Retina (tissue), 1 donor: ENCODE results near the gene ETV3.
A peak's percentile ranks its signal among the peaks of the same experiment; 100 is the strongest.
"Not testable (repeated sequence)": the region's sequence is repeated elsewhere in the genome, so short reads cannot be mapped to it uniquely, and the experiment has no call there.

ENCODE experiments used
- DNase-seq: peaks from one replicate; pipeline ENCODE4 v3.0.0-alpha.2; 2016

ETV3 gene

DNA sequence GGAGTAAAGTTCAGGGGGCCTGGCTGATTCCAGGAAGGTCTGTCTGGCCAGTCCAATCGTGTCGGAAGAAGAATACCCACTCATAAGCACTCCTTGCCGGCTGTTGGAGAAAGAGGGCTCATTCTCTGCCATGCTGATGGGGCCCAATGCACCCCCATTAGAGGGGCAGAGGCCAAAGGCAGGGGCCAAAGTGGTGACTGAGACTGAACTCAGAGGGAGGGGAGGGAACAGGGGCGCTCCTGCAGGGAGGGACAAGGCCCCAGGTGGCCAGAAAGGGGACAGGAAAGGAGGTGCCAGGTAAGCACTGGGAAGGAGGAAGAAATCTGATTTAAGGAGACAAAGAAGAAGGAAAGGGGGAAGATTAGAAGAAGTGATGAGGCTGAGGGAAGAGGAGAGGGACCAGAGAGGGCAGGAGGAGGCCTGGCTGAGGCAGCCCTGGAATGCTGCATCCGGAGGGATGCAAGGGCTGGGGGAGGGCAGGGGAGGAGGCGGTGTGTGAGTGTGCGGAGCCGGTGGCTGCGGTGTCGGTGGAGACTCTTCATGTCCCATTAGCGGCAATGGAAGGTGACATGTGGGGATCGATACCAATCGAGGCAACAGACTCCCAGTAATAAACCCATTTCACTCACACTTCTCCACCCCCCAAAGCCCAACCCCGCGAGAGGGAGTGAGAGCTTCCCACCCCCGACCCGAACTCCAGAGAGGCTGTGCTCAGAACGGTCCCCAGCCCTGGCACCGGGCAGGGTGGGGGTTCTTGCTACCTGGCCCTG, 26.6 kb downstream of the ETV3 start:
- DNase-seq = peak; percentile 57

DNA sequence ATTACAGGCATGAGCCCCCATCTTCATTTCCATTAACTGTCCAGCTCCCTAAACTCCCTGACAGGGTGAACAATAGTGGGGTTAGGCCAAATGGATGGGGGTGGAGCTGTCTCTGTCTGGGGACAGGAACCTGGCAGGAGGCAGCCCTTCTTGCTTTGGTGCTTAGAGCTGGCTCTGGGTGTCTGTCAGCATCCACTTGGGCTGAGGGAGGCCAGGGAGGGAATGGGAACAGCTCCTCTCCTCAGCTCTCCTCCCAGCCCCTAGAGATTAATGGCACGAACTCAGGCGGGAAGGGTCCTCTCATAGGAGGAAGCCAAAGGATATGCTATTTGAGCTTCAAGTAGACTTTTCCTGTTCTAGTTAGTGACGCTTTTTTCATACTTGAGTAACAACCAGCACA, 27.5 kb downstream of the ETV3 start:
- DNase-seq = no peak

DNA sequence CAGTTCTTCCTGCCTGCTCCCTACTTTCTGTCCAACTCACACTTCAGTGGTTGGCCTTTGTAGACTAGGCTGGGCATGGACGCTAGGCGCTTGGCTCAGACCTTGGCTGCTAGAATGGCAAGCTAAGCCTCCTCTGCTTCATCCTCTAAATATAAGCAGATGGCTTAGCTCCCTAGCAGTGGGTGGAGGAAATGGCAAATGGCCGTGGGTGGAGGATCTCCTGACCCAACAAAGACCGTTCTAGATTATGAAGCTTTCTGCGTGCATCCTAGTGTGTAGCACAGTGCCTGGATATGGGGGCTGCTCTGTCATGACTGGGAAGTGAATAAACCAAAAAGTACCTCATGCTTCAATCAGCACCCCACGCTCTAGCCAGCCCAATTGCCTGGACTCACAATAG, 28.2 kb downstream of the ETV3 start:
- no peak for DNase-seq

DNA sequence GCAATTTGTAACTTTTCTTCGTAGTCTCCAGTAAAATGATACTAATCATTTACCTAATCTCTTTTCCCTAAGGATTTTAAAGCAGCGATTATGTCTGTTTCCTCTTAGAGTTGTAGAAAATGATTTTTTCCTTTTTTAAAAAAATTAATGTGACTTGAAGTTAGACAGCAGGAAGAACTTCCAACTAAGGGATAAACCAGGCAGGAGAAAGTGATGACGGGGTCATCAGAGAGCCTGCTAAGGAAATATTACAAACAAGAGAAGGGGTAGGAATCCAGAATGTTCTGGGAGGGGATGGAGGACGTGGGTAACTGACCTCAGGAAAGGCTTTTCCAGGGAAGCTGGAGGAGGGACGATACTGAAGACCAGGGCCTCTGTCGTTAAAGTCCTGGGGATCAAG, 29.7 kb downstream of the ETV3 start:
- DNase-seq = no peak

DNA sequence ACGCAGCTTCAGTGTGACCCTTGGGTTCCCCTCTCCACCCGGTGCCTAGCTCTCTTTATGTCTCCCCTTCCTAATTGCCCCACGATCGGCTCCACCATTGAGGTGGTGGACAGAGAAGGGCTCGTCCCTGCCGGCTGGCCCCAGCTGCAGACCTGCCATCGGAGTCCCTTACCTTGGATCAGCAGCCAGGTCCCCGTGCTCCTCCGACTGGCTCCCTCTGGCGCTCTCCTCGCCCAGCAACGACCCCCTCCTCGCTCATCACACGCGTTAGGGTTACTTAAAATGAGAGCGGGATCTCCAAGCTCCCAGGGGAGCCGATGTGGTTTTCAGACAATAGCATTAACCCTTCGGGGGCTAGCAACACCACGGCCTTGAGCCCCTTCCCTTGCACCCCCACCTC, 30.5 kb downstream of the ETV3 start:
- DNase-seq = no peak

DNA sequence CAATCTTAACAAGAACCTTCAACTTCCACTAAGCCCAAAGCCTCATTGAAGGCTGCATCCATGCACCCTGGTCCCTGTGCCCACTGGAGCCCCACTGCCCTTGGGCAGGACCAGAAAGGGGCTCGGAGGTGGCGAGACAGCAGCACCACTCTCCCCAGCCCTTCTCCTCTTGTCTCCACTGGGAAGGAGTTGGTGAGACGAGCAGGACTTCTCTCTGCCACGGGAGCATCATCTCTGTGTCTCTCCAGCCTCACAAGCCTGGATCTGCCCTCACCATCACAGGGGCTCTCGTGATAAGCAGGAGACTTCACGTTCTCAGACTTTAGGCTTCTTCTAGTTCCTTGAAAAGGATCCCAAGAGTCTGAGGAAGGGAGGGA, 31.4 kb downstream of the ETV3 start:
- no peak for DNase-seq

DNA sequence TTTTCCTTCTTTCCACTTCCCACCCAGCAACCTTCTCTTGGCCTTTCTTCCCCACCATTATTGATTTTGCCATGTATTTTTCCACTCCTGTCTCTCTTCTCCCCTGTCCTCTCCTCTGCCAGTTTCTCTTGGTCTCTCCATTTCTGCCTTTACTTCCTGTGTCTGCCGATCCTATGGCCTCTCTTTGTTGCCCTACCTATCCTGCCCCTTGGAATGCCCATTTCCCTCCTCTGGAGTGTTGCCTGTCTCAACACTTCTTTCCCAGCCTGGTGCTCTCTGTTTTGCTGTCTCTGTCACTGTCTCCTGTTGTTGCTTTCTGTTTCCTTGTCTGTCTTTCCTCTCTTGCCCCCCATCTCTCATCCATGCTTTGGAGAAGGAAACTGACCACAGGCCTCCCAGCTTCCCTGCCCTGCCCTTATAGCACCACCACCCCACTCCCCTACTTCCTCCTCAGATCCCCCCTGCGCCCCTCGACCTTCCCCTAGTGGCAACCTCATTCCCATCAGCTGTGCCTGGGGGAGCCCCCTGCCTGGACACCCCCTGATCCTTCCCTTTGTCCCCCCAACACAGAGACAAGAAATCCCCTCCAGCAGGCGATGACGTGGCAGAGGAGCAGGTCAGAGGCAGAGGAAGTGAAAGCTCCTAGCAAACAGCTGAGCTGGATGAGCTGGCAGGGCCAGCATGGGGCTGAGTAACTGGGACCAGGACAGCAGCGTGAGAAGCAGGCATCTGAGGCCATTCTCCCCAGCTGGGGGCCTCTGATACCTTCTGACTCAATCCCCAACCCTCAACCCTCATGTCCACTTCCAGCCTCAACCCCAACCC, 32.0 kb downstream of the ETV3 start:
- no peak for DNase-seq

DNA sequence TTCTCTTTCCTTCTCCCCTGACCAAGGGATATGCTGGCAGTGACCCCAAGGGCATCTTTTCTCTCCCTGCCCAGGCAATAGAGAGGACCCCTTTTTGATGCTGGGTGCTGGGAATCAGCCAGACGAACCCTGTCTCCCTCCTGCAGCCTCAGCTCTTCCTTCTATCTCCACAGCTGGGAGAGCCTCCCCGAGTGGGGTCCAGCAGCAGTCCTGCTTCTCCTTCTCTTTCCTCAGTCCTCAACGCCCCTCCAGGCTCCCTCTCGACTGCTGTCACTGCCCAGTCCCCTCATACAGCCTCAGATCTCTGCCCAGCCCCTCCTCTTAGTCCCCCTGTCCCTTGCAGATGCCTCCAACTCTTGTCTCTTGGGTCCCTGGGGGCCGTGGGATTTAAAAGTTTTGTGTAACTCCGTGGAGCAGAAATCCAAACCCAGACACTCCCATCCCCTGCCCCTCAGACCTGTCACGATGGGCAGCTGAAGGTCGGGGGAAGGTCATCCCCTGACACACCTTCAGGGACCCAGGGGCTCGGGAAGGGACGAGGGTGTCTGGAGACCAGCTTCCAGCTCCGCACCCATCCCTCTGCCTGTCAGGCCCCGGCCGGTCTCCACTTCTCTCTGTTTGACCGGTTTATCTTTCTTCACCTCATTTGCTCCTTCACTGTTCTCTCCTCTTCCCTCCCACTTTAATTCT, 32.8 kb downstream of the ETV3 start:
- DNase-seq = no peak

DNA sequence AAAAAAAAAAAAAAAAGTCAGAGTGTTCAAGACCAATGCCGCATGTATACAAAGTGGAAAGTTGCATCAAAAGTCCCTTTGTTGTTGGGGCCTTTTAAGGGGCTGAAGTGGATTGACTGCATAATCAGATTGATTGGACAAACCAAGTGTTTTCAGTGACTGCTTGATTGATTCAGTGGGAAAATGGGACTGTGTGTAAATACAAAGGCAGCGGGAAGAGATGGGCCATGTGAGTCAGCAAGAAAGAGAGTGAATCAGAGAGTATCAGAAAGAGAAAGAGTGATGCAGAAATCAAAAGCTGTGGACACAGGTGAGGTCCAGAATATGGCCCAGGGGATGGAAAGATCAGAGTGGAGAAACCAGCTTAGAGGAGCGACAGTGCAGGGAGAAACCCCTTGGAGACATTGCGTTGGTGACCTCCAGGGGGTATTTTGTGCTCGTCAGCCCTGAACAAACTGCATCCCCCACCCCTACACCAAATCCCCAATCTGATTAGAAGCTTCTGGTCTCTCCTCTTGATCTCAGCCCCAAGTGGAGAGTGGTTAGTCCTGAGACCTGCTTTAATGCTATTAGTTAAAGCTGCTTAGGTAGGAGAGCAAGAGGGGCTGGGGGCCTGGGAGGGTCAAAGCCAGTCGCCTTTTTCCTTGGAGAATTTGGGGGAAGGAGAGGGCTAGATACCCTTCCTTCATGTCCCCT, 33.4 kb downstream of the ETV3 start:
- DNase-seq = no peak

DNA sequence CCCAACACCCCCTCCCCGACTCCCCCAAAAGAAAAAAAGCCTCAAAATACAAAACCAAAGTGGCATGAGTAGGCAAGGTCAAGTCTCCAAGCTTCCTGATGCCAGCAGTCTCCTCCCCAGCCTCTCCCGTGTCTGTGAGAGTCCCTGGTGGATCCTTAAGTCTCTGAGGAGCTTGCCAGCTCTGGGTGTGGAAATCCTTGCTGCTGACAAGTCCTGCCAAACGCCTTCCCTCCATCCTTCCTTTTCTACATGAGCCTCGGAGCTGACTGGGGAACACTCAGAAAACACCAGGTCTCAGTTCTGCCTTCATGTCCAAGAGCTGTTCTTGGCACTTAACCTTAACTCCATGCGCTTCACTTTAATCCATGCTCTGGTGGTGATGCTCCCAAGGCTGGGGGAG, 34.9 kb downstream of the ETV3 start:
- DNase-seq = no peak

DNA sequence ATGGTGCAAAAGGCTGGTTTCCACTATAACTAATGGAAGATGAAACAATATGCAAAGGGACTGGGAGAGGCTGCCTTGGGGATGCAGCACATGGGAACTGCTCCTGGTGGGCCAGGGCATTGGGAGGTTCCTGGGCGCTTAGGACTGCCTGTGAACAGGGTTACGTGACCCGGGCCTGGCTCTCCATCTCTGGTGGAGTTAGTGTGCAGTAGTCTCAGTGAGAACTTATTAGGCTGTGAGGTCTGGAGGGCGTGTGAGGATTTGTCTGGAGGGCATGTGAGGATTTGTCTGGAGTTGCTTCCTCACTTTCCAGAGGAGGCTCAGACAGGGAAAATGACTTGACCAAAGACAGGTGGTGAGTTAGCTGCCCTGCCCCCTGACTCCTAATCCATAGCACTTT, 37.0 kb downstream of the ETV3 start:
- DNase-seq = no peak

DNA sequence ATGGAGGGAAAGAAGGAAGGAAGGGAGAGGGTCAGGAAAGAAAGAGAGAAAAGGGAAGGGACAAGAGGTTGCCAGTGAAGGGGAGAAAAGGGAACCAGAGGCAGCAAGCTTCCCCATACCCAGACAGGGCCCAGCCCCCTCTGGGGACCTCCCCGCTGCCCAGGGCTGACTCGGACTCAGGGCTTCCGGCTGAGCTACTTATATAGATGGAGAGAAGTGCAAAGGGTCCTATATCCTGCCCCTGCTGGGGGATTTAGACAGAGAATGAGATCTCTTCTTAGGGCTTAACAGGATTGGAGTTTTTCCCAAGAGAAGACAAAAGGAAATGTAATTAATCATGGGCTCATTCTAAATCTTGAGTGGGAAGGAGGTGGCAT, 38.6 kb downstream of the ETV3 start, which contains the start of gene ETV3L:
TSS of gene ETV3L (minus strand) at position 176 of the 377 bp plus-strand sequence. CDS start 285 bp downstream, outside the sequence.
- no peak for DNase-seq

DNA sequence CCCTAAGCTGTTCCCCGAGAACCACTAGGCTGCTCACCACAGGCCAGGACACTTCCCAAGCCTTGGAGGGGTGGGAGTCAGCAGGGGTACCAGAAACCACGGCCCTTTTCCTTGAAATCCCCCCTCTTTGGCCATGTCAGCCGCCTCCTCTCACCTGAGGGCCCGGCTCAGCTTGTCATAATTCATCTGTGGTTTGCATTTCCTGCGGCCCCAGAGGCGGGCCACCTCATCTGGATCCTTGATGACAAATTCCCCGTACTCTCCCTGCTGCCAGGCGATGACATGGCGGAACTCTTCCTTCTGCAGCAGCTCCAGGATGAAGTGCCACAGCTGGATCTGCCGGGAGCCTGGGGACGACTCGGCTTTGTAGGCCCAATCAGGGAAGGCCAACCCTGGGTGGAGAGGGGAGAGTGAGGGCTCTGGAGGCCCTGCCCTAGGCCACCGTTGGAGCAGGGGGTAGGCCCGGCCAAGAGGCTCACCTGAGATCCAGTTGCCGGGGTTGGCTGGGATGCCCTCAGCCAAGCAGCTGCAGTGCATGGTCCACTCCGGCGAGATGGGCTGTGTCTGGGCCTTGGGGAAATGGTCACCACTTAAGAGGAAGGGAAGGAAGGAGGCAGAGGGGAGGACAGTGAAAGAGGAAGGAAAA, 39.1 kb downstream of the ETV3 start:
- DNase-seq = not testable (repeated sequence)

DNA sequence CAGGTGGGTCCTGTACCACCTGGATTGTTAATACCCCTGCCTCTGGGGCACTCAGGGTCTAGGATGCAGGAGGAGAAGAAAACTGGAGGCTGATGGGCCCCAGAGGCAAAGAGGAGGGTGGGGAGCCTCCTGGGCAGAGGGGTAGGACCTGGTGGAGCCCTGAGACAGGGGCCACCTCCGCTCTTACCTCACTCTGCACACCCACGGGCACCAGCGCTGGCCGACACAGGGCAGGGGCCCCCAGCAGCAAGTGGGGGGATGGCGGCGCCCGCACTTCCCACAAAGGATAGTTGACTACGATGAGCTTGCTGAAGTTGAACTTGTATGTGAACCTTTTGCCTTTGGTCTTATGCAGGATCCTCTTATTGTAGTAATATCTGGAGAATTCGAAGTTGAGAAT, 39.7 kb downstream of the ETV3 start:
- DNase-seq = no peak

DNA sequence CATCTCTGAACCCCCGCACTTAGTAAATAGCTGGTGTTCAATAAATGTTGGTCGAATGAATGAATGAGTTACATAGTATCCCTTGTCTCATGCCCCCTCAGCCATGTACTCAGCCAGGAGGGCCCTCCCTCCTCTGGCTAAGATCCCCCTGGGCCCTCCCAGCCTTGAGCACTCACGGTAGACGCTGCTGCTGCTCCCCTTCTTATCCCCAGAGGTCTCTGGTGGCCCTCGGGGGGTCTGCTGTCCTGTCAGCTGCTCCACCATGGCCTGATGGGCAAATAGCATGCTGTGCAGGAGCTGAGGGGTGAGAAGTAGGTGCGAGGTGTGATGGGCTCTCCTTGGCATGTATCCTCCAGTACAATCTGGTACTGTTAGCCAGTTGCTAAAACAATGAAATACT, 40.5 kb downstream of the ETV3 start:
- DNase-seq = no peak

DNA sequence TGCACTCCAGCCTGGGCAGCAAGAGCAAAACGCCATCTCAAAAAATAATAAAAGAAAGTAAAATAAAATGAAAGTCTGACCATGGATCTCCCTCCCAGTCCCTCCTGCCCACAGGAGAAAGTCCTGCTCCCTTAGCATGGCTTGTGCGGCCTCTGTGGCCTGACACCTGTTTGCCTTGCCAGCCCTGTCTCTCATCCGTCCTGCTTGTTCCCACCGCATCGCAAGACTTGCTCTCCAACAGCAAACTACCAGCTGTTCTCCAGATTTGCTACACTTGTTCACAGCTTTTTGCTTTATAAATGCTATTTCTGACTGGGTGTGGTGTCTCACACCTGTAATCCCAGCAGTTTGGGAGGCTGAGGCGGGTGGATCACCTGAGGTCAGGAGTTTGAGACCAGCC, 41.3 kb downstream of the ETV3 start:
- DNase-seq = no peak

DNA sequence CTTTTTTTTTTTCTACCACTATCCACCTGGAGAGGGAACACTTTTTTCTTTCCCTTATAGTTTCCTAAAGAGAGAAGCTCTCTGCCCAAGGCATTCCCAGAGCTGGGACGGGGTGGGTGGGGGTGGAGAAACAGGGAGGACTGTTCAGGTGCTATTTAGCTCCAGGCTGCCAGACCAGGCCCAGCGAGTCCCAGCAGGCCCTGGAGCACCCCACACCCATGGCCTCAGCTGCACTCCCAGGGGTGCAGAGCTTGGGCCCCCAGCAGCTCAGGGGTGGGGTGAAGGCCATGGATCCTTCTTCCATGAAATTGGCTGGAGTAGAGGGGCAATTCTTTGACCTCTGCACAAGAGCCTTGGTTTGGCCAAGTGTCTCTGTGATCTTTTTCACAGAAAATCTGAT, 42.6 kb downstream of the ETV3 start:
- DNase-seq = no peak

DNA sequence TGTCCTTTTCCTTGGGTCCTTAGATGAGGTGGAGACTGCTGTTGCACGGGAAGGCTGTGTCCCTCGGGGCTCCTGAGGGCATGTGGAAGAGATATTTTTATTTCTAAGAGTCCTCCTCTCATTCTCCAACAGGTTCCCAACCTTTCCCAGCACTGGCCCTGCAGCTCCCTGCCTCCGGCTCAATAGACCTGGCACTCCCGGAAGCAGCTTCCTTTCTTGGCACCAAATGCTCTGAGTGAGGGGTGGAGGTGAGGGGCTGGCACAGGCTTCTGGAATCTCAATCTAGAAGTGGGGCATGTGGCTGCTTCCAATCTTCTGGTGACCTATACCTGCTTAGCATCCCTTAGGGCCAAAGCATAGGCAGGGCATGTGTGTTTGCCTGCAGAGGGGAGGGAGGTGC, 43.1 kb downstream of the ETV3 start:
- no peak for DNase-seq

DNA sequence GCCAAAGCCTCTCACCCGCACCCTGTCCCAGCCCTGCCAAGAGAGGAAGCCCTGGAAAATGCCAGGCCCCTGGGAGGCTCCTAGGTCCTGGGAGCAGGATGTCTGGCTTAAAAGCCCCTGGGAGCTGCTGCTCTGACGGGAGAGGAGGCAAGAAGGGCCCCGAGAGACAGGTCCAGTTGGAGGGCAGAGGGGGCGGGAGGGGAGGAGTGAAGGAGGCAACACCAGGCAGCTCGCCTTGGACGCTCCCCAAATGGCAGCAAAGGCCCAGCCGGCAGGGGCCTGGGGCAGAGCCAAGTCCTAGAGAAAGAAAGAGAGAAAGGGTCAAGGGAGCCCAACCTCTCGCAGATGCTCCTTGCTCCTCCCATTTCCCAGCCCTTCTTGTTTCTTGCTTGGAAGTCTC, 45.4 kb downstream of the ETV3 start:
- DNase-seq = no peak

DNA sequence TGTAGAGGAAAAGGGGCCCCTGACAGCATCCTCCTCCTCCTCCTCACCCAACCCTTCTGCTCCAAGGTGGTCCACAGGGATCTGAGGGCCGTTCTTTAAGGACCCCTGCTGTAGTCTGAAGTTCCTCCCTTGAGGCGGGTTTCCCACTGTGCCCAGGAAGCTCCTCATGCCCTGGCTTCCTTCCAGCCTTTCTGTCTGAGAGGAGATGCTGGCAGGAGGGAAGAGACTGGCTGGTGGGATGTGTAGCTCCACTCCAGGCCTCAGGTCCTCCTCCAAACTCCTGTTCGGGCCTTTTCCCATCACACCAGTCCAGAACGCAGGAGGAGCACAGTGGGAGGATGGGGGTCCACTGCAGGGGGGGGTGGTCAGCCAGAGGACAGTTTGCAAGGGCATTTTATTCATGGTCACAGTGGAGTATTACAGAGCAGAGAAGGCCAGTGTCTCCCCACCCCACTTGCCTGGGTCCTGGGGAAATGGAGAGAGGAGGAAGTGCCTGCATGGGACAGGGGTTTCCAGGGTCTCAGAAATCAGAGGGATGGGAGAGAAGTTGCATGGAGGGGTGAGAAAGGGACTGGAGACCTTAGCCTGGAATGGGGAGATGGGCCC, 46.4 kb downstream of the ETV3 start:
- DNase-seq = no peak

DNA sequence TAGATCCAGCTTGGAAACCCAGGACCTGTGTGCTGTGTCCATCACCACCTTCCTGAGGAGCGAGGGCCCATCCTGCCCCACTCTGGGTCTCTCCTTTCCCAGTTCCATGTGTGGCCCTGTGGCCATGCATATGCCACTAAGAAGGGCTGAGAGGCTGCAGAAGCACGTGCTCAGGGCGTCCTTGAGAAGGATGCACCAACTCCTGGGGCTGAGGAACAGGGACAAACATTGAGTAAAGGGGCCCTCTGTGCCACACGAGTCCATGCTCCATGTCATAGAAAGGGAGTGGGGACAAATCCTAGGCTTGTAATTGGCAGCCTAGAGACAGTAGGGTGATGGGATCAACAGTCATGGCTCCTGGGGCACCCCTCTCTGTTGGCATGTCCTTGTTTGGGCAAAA, 47.0 kb downstream of the ETV3 start:
- DNase-seq = no peak

DNA sequence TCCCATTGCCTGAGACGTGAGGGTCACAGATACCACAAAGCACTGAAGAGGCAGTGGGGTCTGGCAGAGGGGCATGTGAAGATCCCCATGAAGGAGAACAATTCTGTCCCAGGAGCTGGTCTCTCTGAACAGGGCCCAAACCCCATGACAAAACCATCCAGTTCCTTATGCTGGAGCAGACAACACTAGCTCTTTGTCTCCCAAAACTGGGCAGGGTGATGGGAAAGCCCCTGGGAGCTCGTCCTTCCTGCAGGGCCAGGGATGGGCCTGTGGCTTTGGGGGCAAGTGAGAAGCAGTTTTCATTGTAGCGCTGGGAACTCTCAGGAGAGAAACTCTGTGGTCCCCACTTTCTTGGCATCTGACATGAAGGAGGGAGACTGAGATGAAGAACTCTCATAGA, 47.4 kb downstream of the ETV3 start:
- no peak for DNase-seq
